Fibroblast of lung (primary cell): ENCODE measurements around the gene ZBTB8A.
"Not testable (repeated sequence)": the region's sequence is repeated elsewhere in the genome, so short reads cannot be mapped to it uniquely, and the experiment has no call there.

Experiments
- CTCF ChIP-seq, 2 donors: IDR thresholded peaks in 1 of 2; conservative IDR thresholded peaks in 1 of 2; 1 replicate in 1 of 2; 2 replicates in 1 of 2; pipeline ENCODE4 v1.5.1; 2011 to 2012; ENCODE audit warnings: low read length in 2 of 2, control low read depth in 1 of 2, inconsistent platforms in 1 of 2, low read depth in 1 of 2, mild to moderate bottlenecking in 1 of 2
- EZH2 ChIP-seq: IDR thresholded peaks from 2 replicates; pipeline ENCODE4 v1.5.1; 2012; ENCODE audit warnings: low read length, control low read depth, mild to moderate bottlenecking; ENCODE audit errors: missing control alignments

DNA sequence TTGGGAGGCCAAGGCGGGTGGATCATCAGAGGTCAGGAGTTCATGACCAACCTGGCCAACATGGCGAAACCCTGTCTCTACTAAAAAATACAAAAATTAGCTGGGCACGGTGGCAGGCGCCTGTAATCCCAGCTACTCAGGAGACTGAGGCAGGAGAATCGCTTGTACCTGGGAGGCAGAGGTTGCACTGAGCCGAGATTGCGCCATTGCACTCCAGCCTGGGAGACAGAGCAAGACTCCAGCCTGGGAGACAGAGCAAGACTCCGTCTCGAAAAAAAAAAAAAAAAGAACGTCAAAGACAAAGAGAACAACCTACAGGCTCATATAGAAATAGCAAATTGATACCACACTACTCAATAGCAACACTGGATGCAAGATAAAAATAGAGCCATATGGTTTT lies 10.7 kb upstream of the ZBTB8A start:
- TF ChIP-seq CTCF (conservative IDR thresholded peaks at IDR 0.05 in 1 of 2, IDR thresholded peaks at IDR 0.05 in 1 of 2; ENCODE audit: low read depth in 1 of 2, low read length in 2 of 2); EZH2: not testable (repeated sequence)
